GM23338 (cell line): Measurements from ENCODE around the gene GRM2.

Experiments used
- CREB1 ChIP-seq: fragments of 250-450 bp; sonication (Bioruptor Pico); IDR thresholded peaks from 2 replicates; pipeline ENCODE4 v1.5.0; 2020; ENCODE audit warnings: low read depth, mild to moderate bottlenecking, moderate library complexity
- CTCF ChIP-seq, 2 experiments: fragments of 200-600 bp in 1 of 2; sonication (generic) in 1 of 2; conservative IDR thresholded peaks; 2 replicates each; pipeline versions ENCODE4 v1.5.1 to v1.6.1; 2016 to 2017; ENCODE audit warnings: antibody characterized with exemption in 2 of 2, low read depth in 2 of 2, mild to moderate bottlenecking in 2 of 2, moderate library complexity in 1 of 2
- ETS1 ChIP-seq: IDR thresholded peaks from 2 replicates; pipeline ENCODE4 v1.6.1; 2016; ENCODE audit warnings: antibody characterized with exemption
- EZH2 ChIP-seq: fragments of 200-600 bp; sonication (generic); IDR thresholded peaks from one replicate; pipeline ENCODE4 v1.8.0; 2017; ENCODE audit warnings: antibody characterized with exemption, mild to moderate bottlenecking, low read depth; ENCODE audit not compliant: unreplicated experiment
- EZH2phosphoT487 ChIP-seq: fragments of 200-600 bp; sonication (generic); IDR thresholded peaks from one replicate; pipeline ENCODE4 v1.8.1; 2018; ENCODE audit warnings: antibody characterized with exemption; ENCODE audit not compliant: unreplicated experiment
- JUNB ChIP-seq: IDR thresholded peaks from one replicate; pipeline ENCODE4 v1.6.1; 2016; ENCODE audit warnings: antibody characterized with exemption; ENCODE audit not compliant: unreplicated experiment
- NANOG ChIP-seq: IDR thresholded peaks from 2 replicates; pipeline ENCODE4 v1.6.1; 2016; ENCODE audit warnings: antibody characterized with exemption, borderline replicate concordance
- POLR2AphosphoS5 ChIP-seq: IDR thresholded peaks from 2 replicates; pipeline ENCODE4 v1.6.1; 2016; ENCODE audit warnings: antibody characterized with exemption, low read depth
- REST ChIP-seq: IDR thresholded peaks from one replicate; pipeline ENCODE4 v1.6.1; 2018; ENCODE audit warnings: antibody characterized with exemption; ENCODE audit not compliant: unreplicated experiment
- ZNF114 ChIP-seq: fragments of 250-450 bp; sonication (Bioruptor Pico); IDR thresholded peaks from 2 replicates; pipeline ENCODE4 v1.5.0; 2020; ENCODE audit warnings: mild to moderate bottlenecking, moderate library complexity
- ZNF331 ChIP-seq: fragments of 250-450 bp; sonication (Bioruptor Pico); IDR thresholded peaks from 2 replicates; pipeline ENCODE4 v1.5.0; 2020; ENCODE audit warnings: low read depth, mild to moderate bottlenecking, moderate library complexity
- ZNF462 ChIP-seq: fragments of 250-450 bp; sonication (Bioruptor Pico); IDR thresholded peaks from 2 replicates; pipeline ENCODE4 v1.5.0; 2020; ENCODE audit warnings: mild to moderate bottlenecking, moderate library complexity

DNA sequence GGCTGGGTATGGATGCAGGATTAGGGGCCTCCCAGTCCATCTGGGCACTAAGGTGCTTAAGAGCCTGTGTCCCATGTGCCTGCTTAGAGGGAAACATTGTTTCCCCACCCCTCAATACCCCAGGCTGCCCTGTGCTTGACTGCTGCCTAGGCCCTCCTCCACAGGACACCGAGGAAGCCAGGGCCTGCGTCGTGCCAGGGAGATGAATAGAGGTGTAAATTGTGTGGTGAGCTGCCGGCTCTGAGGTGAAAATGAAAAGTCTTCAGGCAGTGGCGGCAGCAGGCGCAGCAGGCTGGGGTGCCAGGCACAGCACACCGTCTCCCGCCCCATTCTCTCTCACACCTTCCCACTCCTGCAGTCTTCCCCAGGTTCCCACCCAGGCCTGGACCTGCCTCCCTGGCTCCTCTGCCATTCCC is 13.9 kb upstream of the GRM2 start:
- TF ChIP-seq EZH2 (no peak), POLR2AphosphoS5 (no peak), REST (no peak), CTCF (conservative IDR thresholded peaks at IDR 0.05; ENCODE audit: low read depth in 2 of 2) (no peak), ETS1 (no peak), ZNF331 (CRISPR knock-in tag) (no peak), EZH2phosphoT487 (no peak), JUNB (no peak), CREB1 (CRISPR knock-in tag) (no peak), NANOG (no peak), ZNF114 (CRISPR knock-in tag) (no peak), ZNF462 (CRISPR knock-in tag) (no peak)
